WTC11 (cell line): ENCODE results near the gene SEPTIN10. TPM values are rescaled to one million over a fixed set of nuclear protein-coding genes. Genes with fewer than 3 reads are reported as not detected.

Source experiments
- ATAC-seq: fragments of 200-7000 bp; cut with Tn5 transposase; 2 replicates; pipeline ENCODE4 v1.10.0; 2021; ENCODE audit warnings: mild to moderate bottlenecking, moderate library complexity
- CTCF ChIA-PET: fragments of 300-600 bp; sonication (Branson Sonifier 250); formaldehyde crosslinking; loops from one replicate; lab custom pipeline; 2021; ENCODE audit warnings: antibody characterized with exemption; lab: Charles Lee
- POLR2A ChIA-PET: fragments of 350-600 bp; sonication (Branson Sonifier 250); formaldehyde crosslinking; loops from one replicate; lab custom pipeline; 2021; ENCODE audit warnings: antibody characterized with exemption; lab: Charles Lee
- DNase-seq: peaks from one replicate; pipeline ENCODE4 v3.0.0; 2021; ENCODE audit warnings: low spot score
- H3K27ac Mint-ChIP-seq: 2 replicates; pipeline ENCODE4 v1.8.0; 2021; ENCODE audit warnings: mixed read lengths
- H3K27me3 Mint-ChIP-seq: 2 replicates; pipeline ENCODE4 v1.8.0; 2021; ENCODE audit warnings: low read depth, mild to moderate bottlenecking, moderate library complexity, mixed read lengths
- H3K36me3 Mint-ChIP-seq: 2 replicates; pipeline ENCODE4 v1.8.0; 2021; ENCODE audit warnings: mixed read lengths
- H3K4me1 Mint-ChIP-seq: 2 replicates; pipeline ENCODE4 v1.8.0; 2022; ENCODE audit warnings: mixed read lengths
- H3K4me3 Mint-ChIP-seq: 2 replicates; pipeline ENCODE4 v1.8.0; 2021; ENCODE audit warnings: mild to moderate bottlenecking, moderate library complexity, mixed read lengths
- H3K9me3 Mint-ChIP-seq: 2 replicates; pipeline ENCODE4 v1.8.0; 2021; ENCODE audit warnings: mixed read lengths
- AR ChIP-seq: fragments of 250-450 bp; sonication (Bioruptor Pico); IDR thresholded peaks from 2 replicates; pipeline ENCODE4 v1.9.0; 2021; ENCODE audit warnings: mild to moderate bottlenecking
- ARID4B ChIP-seq: sonication (generic); formaldehyde crosslinking; IDR thresholded peaks from 2 replicates; pipeline ENCODE4 v1.8.0; 2023; ENCODE audit warnings: missing genetic modification reagents, mild to moderate bottlenecking, borderline replicate concordance
- E2F5 ChIP-seq: sonication (generic); formaldehyde crosslinking; IDR thresholded peaks from 2 replicates; pipeline ENCODE4 v1.8.1; 2022; ENCODE audit warnings: mild to moderate bottlenecking, moderate library complexity, missing genetic modification reagents
- ESRRA ChIP-seq: sonication (generic); formaldehyde crosslinking; IDR thresholded peaks from 2 replicates; pipeline ENCODE4 v1.8.1; 2022; ENCODE audit warnings: mild to moderate bottlenecking, missing genetic modification reagents, borderline replicate concordance
- FOXP4 ChIP-seq: sonication (generic); formaldehyde crosslinking; IDR thresholded peaks from 2 replicates; pipeline ENCODE4 v1.8.0; 2022; ENCODE audit warnings: mild to moderate bottlenecking, missing genetic modification reagents
- GABPB1 ChIP-seq: sonication (generic); formaldehyde crosslinking; IDR thresholded peaks from 2 replicates; pipeline ENCODE4 v1.8.1; 2023; ENCODE audit warnings: mild to moderate bottlenecking, missing genetic modification reagents
- MYBL2 ChIP-seq: sonication (generic); formaldehyde crosslinking; IDR thresholded peaks from 2 replicates; pipeline ENCODE4 v1.8.1; 2023; ENCODE audit warnings: mild to moderate bottlenecking, moderate library complexity, missing genetic modification reagents
- NFE2L1 ChIP-seq: sonication (generic); formaldehyde crosslinking; IDR thresholded peaks from 2 replicates; pipeline ENCODE4 v1.8.1; 2023; ENCODE audit warnings: missing genetic modification reagents
- NR1H2 ChIP-seq: sonication (generic); formaldehyde crosslinking; IDR thresholded peaks from 2 replicates; pipeline ENCODE4 v1.9.0; 2021; ENCODE audit warnings: mild to moderate bottlenecking, moderate library complexity, missing genetic modification reagents
- NR2C2 ChIP-seq: sonication (generic); formaldehyde crosslinking; IDR thresholded peaks from 2 replicates; pipeline ENCODE4 v1.8.0; 2022; ENCODE audit warnings: mild to moderate bottlenecking, missing genetic modification reagents
- PRDM15 ChIP-seq: sonication (generic); formaldehyde crosslinking; IDR thresholded peaks from 2 replicates; pipeline ENCODE4 v1.8.0; 2022; ENCODE audit warnings: missing genetic modification reagents
- PRRX2 ChIP-seq: fragments of 250-450 bp; sonication (Bioruptor Pico); IDR thresholded peaks from 2 replicates; pipeline ENCODE4 v1.8.0; 2021; ENCODE audit warnings: mild to moderate bottlenecking
- TCF7 ChIP-seq: sonication (generic); formaldehyde crosslinking; IDR thresholded peaks from 2 replicates; pipeline ENCODE4 v1.8.0; 2022; ENCODE audit warnings: mild to moderate bottlenecking, low read depth, missing genetic modification reagents, moderate library complexity
- USF2 ChIP-seq: sonication (generic); formaldehyde crosslinking; IDR thresholded peaks from 2 replicates; pipeline ENCODE4 v1.8.1; 2023; ENCODE audit warnings: mild to moderate bottlenecking, missing genetic modification reagents, moderate library complexity
- ZNF317 ChIP-seq: sonication (generic); formaldehyde crosslinking; IDR thresholded peaks from 2 replicates; pipeline ENCODE4 v1.8.1; 2023; ENCODE audit warnings: low read depth, mild to moderate bottlenecking, moderate library complexity, missing genetic modification reagents, borderline replicate concordance
- ZNF425 ChIP-seq: fragments of 250-450 bp; sonication (Bioruptor Pico); conservative IDR thresholded peaks from 2 replicates; pipeline ENCODE4 v1.9.0; 2021; ENCODE audit warnings: mild to moderate bottlenecking
- ZNF512 ChIP-seq: sonication (generic); formaldehyde crosslinking; IDR thresholded peaks from 2 replicates; pipeline ENCODE4 v1.8.1; 2022; ENCODE audit warnings: missing genetic modification reagents, borderline replicate concordance
- total RNA-seq: library from RNA; stranded (reverse); gene quantifications from 3 replicates; pipeline ENCODE4 v1.2.3, GENCODE V29; 2021

Gene SEPTIN10
- total RNA-seq, 1 experiment from 2014 or later = 86.8 TPM

- TF ChIP-seq AR (CRISPR knock-in tag) (no peak), ZNF425 (CRISPR knock-in tag) (no peak), USF2 (no peak), ZNF317 (CRISPR knock-in tag) (no peak), ESRRA (no peak), NR1H2 (CRISPR knock-in tag) (no peak), GABPB1 (CRISPR knock-in tag) (no peak), MYBL2 (no peak)
Observed at GRCh38 chr2:109538546-109538945, 75.2 kb downstream of the SEPTIN10 start (continued).

GRCh38 chr2:109537565-109538222, 76.1 kb downstream of the SEPTIN10 start:
- CTCF ChIA-PET = no interaction called here
- ATAC-seq = no peak
- peaks cover 18% of the 10 kb centered on the region for H3K36me3 Mint-ChIP-seq
- TF ChIP-seq FOXP4 (CRISPR knock-in tag) (no peak), PRDM15 (no peak), E2F5 (CRISPR knock-in tag) (no peak), NFE2L1 (CRISPR knock-in tag) (no peak), NR2C2 (CRISPR knock-in tag) (no peak), ARID4B (no peak), TCF7 (CRISPR knock-in tag) (no peak), ZNF512 (CRISPR knock-in tag) (no peak), PRRX2 (CRISPR knock-in tag) (no peak)

More at GRCh38 chr2:109537565-109538222, 76.1 kb downstream of the SEPTIN10 start:
- POLR2A ChIA-PET = no interaction called here
- Mint-ChIP-seq H3K9me3 (peaks cover 25% of the 10 kb centered on the region), H3K4me1 (peaks cover 5% of the 10 kb centered on the region), H3K27ac (no peak overlapping the region), H3K27me3 (no peaks in the 10 kb centered on the region), H3K4me3 (no peak overlapping the region)
- DNase-seq = no peak
